Sigmoid colon (tissue), 4 donors: ENCODE data around the gene KIF26B.

Source experiments
- EP300 ChIP-seq, 4 donors: sonication (generic); formaldehyde crosslinking; IDR thresholded peaks; one replicate each; pipeline ENCODE4 v1.6.1; 2017; ENCODE audit warnings: antibody characterized with exemption in 4 of 4
- POLR2A ChIP-seq, 2 donors: fragments of 450-650 bp; IDR thresholded peaks; one replicate each; pipeline ENCODE4 v1.6.1; 2016; ENCODE audit warnings: antibody characterized with exemption in 2 of 2, mild to moderate bottlenecking in 2 of 2, moderate library complexity in 2 of 2
- POLR2AphosphoS5 ChIP-seq, 4 donors: sonication (generic); formaldehyde crosslinking; IDR thresholded peaks; one replicate each; pipeline ENCODE4 v1.6.1; 2017; ENCODE audit warnings: antibody characterized with exemption in 4 of 4
- TF ChIP-seq, protein P1 (sequence below), 4 experiments: fragments of 450-650 bp in 3 of 4; fragments of 200-600 bp in 1 of 4; IDR thresholded peaks; one replicate each; pipeline ENCODE4 v1.5.1; 2016 to 2019; ENCODE audit warnings: antibody characterized with exemption in 4 of 4, mild to moderate bottlenecking in 3 of 4, moderate library complexity in 2 of 4

GRCh38 chr1:245526141-245526540, 371.4 kb downstream of the KIF26B start:
- TF ChIP-seq POLR2A (IDR thresholded peaks at IDR 0.05) = no peak
- TF ChIP-seq, protein P1, sequence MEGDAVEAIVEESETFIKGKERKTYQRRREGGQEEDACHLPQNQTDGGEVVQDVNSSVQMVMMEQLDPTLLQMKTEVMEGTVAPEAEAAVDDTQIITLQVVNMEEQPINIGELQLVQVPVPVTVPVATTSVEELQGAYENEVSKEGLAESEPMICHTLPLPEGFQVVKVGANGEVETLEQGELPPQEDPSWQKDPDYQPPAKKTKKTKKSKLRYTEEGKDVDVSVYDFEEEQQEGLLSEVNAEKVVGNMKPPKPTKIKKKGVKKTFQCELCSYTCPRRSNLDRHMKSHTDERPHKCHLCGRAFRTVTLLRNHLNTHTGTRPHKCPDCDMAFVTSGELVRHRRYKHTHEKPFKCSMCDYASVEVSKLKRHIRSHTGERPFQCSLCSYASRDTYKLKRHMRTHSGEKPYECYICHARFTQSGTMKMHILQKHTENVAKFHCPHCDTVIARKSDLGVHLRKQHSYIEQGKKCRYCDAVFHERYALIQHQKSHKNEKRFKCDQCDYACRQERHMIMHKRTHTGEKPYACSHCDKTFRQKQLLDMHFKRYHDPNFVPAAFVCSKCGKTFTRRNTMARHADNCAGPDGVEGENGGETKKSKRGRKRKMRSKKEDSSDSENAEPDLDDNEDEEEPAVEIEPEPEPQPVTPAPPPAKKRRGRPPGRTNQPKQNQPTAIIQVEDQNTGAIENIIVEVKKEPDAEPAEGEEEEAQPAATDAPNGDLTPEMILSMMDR (IDR thresholded peaks at IDR 0.05) = no peak
- no peak for TF ChIP-seq EP300 (IDR thresholded peaks at IDR 0.05)
- no peak for TF ChIP-seq POLR2AphosphoS5 (IDR thresholded peaks at IDR 0.05)
